HG03439 (cell line): ENCODE results near the gene AXIN2.

ENCODE experiments used
- ATAC-seq: cut with Tn5 transposase; IDR thresholded peaks from one replicate; pipeline ENCODE4 v1.9.1; 2021; ENCODE audit warnings: mild to moderate bottlenecking, moderate library complexity; ENCODE audit not compliant: unreplicated experiment

The AXIN2 gene

DNA sequence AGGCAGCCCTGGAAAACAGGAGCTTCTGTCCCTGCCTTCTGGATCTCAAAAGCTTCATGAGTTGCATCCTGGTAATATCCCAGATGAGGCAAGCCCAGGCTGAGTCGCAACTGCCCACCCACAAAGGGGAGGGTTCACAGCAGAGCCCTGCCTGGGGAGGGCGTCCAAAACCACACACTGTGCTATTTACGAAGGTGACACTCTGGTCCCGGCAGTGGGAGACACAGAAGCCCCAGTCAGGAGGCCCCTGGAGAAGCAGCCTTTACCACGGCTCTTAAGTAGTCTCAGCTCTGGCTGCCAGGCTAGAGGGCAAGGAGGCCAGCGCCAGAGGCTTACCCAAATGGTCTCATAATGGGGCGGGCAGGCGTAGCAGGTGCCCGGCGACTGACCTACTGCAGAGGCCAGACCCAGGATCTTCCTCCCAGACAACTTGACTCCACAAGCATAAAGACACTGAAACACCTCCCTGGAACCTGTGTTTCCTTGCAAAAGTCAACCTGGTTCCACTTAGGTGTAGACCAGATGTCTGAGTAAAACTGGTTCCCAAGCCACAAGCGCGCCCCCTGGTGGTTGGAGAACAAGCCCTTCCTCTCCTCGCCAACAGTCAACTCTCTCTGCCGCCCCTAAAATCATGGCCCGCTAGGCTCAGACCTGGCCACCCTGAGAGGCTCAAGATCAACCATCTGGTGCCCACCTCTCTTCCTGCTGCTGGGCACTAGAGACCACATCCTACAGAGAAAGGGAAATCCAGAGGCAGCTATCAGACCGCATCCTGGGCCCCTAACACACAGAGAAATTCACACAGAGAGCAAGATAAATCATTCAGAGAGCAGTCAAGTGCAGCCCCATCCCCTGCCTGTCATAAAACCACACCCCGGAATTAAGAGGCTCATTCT is 5.2 kb downstream of the AXIN2 start:
- ATAC-seq, result no peak

DNA sequence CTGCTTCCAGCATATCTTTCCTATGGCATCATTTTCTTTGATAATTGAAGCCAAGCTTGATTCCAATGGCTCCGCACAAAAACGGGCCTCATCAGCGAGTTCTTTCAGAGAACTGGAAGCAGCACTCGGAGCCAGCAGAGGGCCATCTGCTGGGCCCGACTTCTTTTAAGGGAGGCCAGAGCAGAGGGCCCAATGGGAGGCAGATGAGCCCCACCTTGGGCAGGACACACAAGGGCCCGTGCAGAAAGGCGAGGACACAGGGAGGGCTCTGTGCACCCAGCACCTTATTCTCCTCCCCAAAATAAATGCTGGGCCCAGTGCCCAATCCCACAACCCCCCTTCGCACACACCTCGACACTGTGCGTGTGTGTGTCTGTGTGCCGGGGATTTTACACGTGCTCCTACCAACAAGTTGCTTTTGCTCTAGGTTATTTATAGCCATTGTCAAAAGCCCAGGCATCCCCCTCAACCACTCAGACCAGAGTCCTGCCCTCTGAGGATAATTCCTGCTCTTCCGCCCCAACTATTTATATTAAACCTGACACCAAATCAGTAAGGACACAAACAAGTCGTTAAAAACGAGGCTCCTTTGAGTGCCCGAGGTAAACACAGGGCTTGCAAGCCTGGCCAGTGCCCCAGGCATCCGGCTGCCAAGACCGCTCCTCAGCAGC is 6.8 kb downstream of the AXIN2 start:
- no peak for ATAC-seq

DNA sequence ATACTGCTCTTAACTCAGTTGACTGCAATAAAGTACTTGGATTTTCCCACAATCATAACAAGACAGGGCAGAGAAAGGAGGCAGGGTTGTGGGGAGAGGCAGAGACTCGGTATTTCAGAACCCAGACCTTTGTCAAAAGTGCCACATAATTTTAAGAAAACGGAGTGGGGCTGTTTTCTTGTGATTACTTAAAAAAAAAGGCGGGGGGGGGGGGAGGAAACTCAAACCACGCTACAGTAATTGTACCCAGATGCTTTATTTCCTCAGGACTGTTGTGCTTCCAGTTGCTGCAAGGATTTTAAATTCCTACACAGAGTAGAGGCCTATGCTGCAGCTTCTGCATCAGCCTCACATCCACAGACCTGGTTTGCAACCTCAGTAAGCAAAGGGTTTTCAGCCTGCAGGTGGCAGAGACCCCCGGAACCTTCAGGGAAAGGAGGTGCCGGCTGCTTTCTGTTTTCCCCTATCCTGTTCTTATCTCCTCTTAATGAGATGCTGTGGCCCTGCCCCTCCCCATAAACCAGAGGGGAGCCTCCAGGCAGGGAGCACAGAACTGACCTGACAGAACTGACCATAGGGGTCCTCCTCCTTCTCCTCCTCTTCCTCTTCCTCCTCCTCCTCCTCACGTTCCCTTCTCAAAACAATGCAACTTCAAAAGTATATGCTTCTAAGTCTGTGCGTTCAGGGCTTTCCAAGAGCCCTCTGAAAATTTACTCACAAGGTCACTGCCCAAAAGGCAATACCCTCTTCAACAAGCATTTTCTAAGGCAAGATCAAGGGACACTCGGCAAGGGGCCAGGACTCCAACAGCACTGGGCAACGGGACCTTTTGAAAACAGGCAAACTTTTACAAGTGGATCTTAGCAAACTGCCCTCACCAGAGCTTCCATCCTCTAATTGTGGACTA is 7.5 kb downstream of the AXIN2 start:
- no peak for ATAC-seq

DNA sequence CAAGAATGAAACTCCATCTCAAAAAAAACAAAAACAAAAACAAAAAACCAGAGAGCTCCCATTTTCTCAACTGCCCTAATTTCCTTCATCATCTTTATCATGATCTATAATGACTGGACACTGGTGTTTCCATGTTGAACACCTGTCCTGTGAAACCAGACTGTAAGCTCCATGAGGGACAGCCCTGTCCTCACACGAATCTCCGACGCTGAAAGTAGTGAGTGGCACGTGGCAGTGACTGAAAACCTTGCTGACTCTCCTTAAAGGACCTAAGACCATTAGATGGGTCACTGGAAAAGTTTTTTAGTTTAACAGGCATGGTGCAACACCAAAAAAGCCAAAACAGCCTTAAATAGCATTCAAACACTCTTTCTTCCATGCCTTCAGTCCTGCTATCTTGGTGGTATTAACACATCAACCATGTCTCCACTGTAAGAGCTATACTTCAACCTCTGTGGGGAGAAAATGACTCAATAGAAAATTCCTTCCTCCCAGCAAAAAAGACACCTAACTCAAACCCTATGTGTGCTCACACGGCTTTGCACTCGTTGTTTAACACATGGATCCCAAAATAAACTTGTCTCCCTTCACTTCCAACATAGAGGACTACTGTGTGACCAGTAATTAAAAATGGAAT is 8.3 kb downstream of the AXIN2 start:
- ATAC-seq, result no peak

GRCh38 chr17:65552214-65552613 is 9.2 kb downstream of the AXIN2 start:
- no peak for ATAC-seq

GRCh38 chr17:65551267-65552040 is 10.0 kb downstream of the AXIN2 start:
- no peak for ATAC-seq

DNA sequence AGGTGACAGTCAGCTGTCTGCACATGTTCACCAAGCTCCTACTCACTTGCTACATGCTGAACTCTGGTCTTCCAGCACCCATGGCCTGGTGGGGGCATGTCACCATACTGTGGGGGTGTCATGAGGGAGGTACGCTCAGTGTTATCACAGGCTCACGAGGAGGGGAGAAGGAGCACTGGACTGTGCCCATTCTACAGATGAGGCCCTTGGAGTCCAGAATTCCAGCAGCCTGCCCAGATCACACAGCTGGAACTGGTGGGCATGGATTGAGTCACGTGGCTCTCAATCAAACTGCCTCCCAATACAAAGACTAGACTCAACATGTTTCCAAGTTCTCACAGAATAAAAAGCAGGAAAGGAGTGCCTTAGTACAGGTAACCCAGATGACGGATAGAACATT is 10.7 kb downstream of the AXIN2 start:
- no peak for ATAC-seq

DNA sequence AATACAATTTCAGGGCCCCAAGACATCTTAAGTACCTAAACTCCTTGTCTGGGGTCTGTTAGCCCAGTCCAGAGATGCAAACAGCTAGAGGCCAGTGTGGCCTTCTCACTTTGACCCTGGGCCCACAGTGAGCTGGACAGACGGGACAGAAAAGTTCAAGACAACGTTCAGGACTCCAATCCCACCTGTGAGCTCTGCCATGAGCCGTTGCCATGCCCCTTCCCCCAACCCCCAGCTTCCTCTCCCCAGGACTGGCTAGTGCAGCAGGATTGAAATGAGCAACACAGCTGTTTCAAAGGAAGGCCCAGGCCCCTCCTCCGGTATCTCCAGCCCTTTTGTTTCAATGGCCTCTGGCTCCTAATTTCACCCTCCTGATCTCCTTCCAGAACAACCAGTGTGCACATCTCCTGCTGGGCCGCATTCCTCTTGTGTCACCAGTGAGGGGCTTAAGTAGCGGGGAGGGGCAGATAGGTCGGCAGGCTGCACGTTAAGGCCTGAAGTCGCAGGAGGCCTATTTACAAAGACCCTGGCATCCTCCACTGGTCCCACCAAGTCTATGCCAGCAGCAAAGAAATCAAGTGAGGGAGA is 11.3 kb downstream of the AXIN2 start:
- ATAC-seq, result no peak

DNA sequence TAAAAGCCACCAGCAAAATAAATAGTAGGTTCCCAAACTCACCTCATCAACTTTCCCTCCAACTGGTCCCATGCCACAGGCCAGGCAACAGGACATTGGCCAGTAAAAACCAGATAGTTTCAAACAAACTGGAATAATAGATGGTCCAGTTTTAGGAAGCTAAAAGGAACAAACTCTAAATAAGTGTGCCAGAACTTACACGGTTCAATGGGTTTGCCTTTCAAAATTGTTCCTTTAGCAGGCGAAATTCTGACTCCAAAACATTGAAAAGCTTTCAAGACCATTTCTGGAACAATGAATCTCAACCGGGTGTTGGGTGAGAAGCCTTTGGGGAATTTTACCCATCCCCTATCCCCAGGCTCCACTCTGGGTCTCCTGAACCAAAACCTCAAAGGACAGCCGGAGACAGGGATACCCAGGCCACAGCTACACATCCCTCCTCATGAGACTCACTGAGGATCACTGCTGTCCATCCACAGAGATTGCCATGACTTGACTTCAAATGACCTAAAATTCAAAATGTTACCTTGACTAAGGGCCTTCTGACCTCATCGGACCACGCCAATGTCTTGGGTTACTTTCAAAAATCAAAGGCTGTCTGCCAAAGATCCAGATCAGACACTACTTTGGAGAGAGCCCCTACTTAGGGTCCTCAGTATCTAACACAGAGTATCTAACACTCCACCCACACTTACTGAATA is 13.0 kb downstream of the AXIN2 start:
- ATAC-seq, result no peak

- no peak for ATAC-seq
Observed at GRCh38 chr17:65547253-65547670, 14.2 kb downstream of the AXIN2 start.

GRCh38 chr17:65546579-65546978 is 14.9 kb downstream of the AXIN2 start:
- no peak for ATAC-seq

DNA sequence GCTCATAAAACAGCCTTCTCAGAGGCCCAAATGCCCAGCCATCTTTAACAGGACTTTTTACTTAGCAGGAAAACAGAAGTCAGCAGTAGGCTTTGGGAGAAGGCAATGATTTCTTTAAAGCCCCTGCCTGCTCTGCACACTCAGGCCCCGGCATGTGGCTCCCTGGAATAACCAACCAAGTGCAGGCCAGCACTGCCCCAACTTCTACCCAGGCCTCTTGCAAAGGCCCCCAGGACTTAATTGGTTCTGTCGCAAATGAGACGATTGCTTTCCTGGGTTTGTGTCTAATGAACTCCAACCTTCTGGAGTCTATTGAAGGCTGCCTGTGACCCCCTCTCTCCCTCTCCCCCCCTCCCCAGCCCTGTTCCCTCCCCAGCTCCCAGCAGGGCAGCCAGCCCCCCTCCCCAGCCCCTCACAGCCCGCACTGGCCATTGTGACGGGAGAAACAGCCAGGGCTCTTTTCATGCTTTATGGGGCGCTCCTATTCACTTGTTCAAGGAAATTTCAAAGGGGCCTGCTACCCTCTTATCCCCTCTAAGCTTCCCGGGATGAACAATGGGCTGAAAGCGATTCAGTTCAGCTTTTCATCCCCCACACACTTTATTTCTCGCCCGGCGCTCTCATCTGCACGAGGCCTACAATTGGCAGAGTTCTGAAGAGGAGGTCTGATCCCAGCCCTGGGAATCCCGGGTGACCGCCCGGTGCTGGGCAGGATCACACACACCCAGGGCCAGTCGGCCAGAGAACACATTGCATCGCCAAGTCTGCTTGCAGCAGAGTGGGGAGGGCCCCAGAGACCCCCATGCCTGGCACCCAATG is 15.5 kb downstream of the AXIN2 start:
- ATAC-seq, result no peak

- ATAC-seq, result no peak
Observed at GRCh38 chr17:65544672-65545071, 16.8 kb downstream of the AXIN2 start.

DNA sequence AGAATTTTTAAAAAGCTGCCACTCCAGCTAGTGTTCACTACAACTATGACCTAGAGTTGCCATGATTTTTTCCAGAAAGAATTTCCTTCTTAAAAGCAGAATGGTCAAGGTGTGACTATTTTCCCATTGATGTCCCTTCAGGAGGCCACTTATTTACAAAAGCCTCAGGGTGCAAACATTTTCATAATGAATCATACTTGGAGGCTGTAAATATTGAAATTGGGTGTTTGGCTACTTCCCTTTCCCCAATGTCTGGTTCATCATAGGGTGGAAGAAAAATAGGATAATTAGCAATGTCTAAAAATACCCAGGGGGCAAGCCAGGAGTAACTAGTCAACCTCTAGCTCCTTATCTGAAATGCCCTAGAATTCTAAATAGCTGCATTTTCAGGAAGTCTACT is 18.8 kb downstream of the AXIN2 start:
- ATAC-seq, result no peak

DNA sequence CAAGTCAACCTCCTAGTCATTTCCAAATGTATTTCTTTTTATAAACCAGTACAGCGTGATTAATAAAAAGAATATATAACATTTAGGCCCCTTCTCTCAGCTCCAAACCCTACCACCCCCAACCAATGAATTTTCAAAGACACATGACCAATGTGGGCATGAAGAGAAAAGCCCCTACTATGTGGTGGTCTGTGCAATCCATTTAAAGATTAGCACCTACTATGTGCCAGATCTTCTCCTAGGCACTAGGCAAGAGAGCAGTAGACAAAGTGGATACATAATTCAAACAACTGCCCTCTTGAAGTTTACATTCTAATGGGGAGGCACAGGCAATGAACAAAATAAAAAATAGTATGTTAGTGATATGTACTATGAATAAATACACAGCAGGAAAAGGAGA is 19.4 kb downstream of the AXIN2 start:
- no peak for ATAC-seq

GRCh38 chr17:65541453-65541852 is 20.0 kb downstream of the AXIN2 start:
- ATAC-seq, result no peak

GRCh38 chr17:65539630-65540266 is 21.7 kb downstream of the AXIN2 start:
- ATAC-seq, result no peak
